Heart left ventricle (tissue), 16 donors: Measurements from ENCODE around the gene ABTB2. TPM values are rescaled to one million over a fixed set of nuclear protein-coding genes. Genes with fewer than 3 reads are reported as not detected.

Experiments
- ATAC-seq, 4 donors: fragments of 200-7000 bp; cut with Tn5 transposase; one replicate each; pipeline ENCODE4 v1.9.1; 2020 to 2022; ENCODE audit warnings: moderate library complexity in 4 of 4, mild to moderate bottlenecking in 3 of 4, moderate number of reproducible peaks in 1 of 4
- DNase-seq, 5 donors: peaks; one replicate each; pipeline ENCODE4 v3.0.0-alpha.2; 2020
- H3K27ac ChIP-seq, 12 donors: fragments of 200-600 bp; sonication (generic) in 4 of 12; one replicate each; pipeline versions ENCODE4 v1.5.0 to v1.8.0; 2016 to 2022; ENCODE audit warnings: mild to moderate bottlenecking in 2 of 12
- H3K27me3 ChIP-seq, 9 donors: fragments of 200-600 bp; sonication (generic) in 2 of 9; one replicate each; pipeline versions ENCODE4 v1.5.1 to v1.8.0; 2016 to 2022; ENCODE audit warnings: mild to moderate bottlenecking in 3 of 9
- H3K36me3 ChIP-seq, 9 donors: fragments of 200-600 bp; sonication (generic) in 2 of 9; one replicate each; pipeline versions ENCODE4 v1.5.0 to v1.8.0; 2018 to 2022; ENCODE audit warnings: mild to moderate bottlenecking in 2 of 9
- H3K4me1 ChIP-seq, 12 donors: fragments of 200-600 bp; sonication (generic) in 4 of 12; one replicate each; pipeline versions ENCODE4 v1.5.0 to v1.8.0; 2016 to 2022; ENCODE audit warnings: mild to moderate bottlenecking in 3 of 12
- H3K4me3 ChIP-seq, 12 donors: fragments of 200-600 bp; sonication (generic) in 4 of 12; one replicate each; pipeline versions ENCODE4 v1.5.0 to v1.8.0; 2017 to 2022; ENCODE audit warnings: mild to moderate bottlenecking in 9 of 12, moderate library complexity in 4 of 12
- H3K9me3 ChIP-seq, 12 donors: fragments of 200-600 bp; sonication (generic) in 4 of 12; one replicate each; pipeline versions ENCODE4 v1.5.0 to v1.8.0; 2016 to 2022; ENCODE audit warnings: mild to moderate bottlenecking in 1 of 12
- CTCF ChIP-seq, 12 donors: fragments of 200-600 bp; sonication (generic) in 4 of 12; IDR thresholded peaks; one replicate each; pipeline versions ENCODE4 v1.5.0 to v1.8.0; 2018 to 2022; ENCODE audit warnings: antibody characterized with exemption in 12 of 12, mild to moderate bottlenecking in 5 of 12
- POLR2A ChIP-seq, 2 donors: fragments of 450-650 bp; IDR thresholded peaks; one replicate each; pipeline ENCODE4 v1.6.1; 2017; ENCODE audit warnings: antibody characterized with exemption in 2 of 2, mild to moderate bottlenecking in 2 of 2, moderate library complexity in 2 of 2
- WGBS, 4 donors: extraction: QIAGEN DNeasy Blood & Tissue Kit in 2 of 4; methylation state at CpG; one replicate each; pipeline versions ENCODE4 v1.1.5 to v1.1.7; 2013 to 2018; 5-methylcytosine and 5-hydroxymethylcytosine counted together
- intact Hi-C, 10 donors: fragments of 100-400 bp; cut with DNase I; formaldehyde crosslinking; loops; one replicate each; pipeline versions ENCODE4 v1.11.1 to v1.14.2; 2022
- polyA plus RNA-seq, 2 donors: library from polyadenylated mRNA; stranded (reverse); fragments of 200-250 nt; gene quantifications; one replicate each; pipeline ENCODE4 v1.2.3, GENCODE V29; 2013
- total RNA-seq, 9 donors: library from RNA; depleted of rRNA in 2 of 9; stranded (reverse); fragments of >200 nt in 2 of 9; fragmentation: NEBNext Ultra II Directional in 3 of 9; extraction: Animal tissue kit (Norgen Biotek cat#: 25700) in 3 of 9; gene quantifications; one replicate each; pipeline versions ENCODE4 v1.1.0 to v1.2.4, GENCODE V29; 2016 to 2023
- donor health status: ischemic (EF 13 %, LVEDD 7.1; RV severe dilation, severe dysfunction).
- donor health status: healthy with polysubstance abuse.
- donor health status: DM: no; HTN: yes; CAD: no.
- donor health status: DM: no; HTN: no; CAD: no.
- donor health status: ischemic (EF 25% LVEDD 6.9; RV normal size, moderate dysfunction).
- donor health status: ischemic (EF 25% LVEDD 5.7; RV mildly dilated, moderate dysfunction).
- donor health status: healthy.
- donor health status: DM: yes; HTN: yes; CAD: no.
- donor health status: ischemic (EF 35%, LVEDD 5.7; RV mildly dilated, moderate dysfunction).
- donor health status: nonischemic (EF 11% LVEDD 7.7; RV severe dilation, severe dysfunction).
- donor health status: DM: yes; HTN: yes; CAD: no.
- donor health status: PGD.
- donor health status: ischemic (EF 29% LVEDD 5.4; RV normal size, mild dysfunction).
- donor health status: nonischemic (EF 23%, LVEDD 6.1; RV moderate dilation, normal function).

The ABTB2 gene
- total and polyA plus RNA-seq, 11 donors = 3.3 to 27.1 (median 12.5) TPM

GRCh38 chr11:34305780-34306179 lies 52.0 kb downstream of the ABTB2 start:
- Histone ChIP-seq H3K9me3 (no peaks in the 10 kb centered on the region), H3K4me3 (no peak overlapping the region), H3K4me1 (peaks cover 0 to 46% (median 22%) of the 10 kb centered on the region in 12 donors), H3K27me3 (no peaks in the 10 kb centered on the region), H3K27ac (no peak overlapping the region), H3K36me3 (no peaks in the 10 kb centered on the region)
- no peak for ATAC-seq
- 73 to 87% (median 79%) methylated on average over 1 of the region's 1 CpG for WGBS, 4 donors
- intact Hi-C loops = no loop called here
- no peak for TF ChIP-seq POLR2A (IDR thresholded peaks at IDR 0.05)
- no peak for TF ChIP-seq CTCF (IDR thresholded peaks at IDR 0.05)
- no peak for DNase-seq

- H3K4me1 ChIP-seq = peaks cover 0 to 41% (median 22%) of the 10 kb centered on the region in 12 donors
- H3K36me3 ChIP-seq = no peaks in the 10 kb centered on the region
- WGBS, 4 donors = 83 to 88% (median 87%) methylated on average over 7 of the region's 7 CpGs
- DNase-seq = no peak
- H3K9me3 ChIP-seq = no peaks in the 10 kb centered on the region
- H3K27ac ChIP-seq = no peak overlapping the region
- no peak overlapping the region for H3K4me3 ChIP-seq
- intact Hi-C loops = no loop called here
- TF ChIP-seq POLR2A (IDR thresholded peaks at IDR 0.05) (no peak), CTCF (IDR thresholded peaks at IDR 0.05) (no peak)
- no peaks in the 10 kb centered on the region for H3K27me3 ChIP-seq
- no peak for ATAC-seq
These were observed 52.6 kb downstream of the ABTB2 start for GRCh38 chr11:34305193-34305592.

GRCh38 chr11:34303028-34303570 lies 54.7 kb downstream of the ABTB2 start:
- Histone ChIP-seq H3K4me3 (no peak overlapping the region), H3K27me3 (no peaks in the 10 kb centered on the region), H3K27ac (no peak overlapping the region), H3K4me1 (peaks cover 0 to 24% (median 10%) of the 10 kb centered on the region in 12 donors), H3K36me3 (no peaks in the 10 kb centered on the region), H3K9me3 (no peaks in the 10 kb centered on the region)
- no peak for DNase-seq
- peak in 1 of 4 donors; percentile 21 for ATAC-seq
- WGBS, 4 donors = 64 to 76% (median 65%) methylated on average over 4 of the region's 4 CpGs
- no peak for TF ChIP-seq CTCF (IDR thresholded peaks at IDR 0.05)
- no peak for TF ChIP-seq POLR2A (IDR thresholded peaks at IDR 0.05)
- intact Hi-C loops = no loop called here

GRCh38 chr11:34302046-34302921 lies 55.5 kb downstream of the ABTB2 start:
- Histone ChIP-seq H3K9me3 (no peaks in the 10 kb centered on the region), H3K36me3 (no peaks in the 10 kb centered on the region), H3K27ac (peak overlapping the region in 1 of 12 donors; percentile 19), H3K27me3 (no peaks in the 10 kb centered on the region), H3K4me3 (no peak overlapping the region), H3K4me1 (peaks cover 0 to 24% (median 10%) of the 10 kb centered on the region in 12 donors)
- TF ChIP-seq CTCF (IDR thresholded peaks at IDR 0.05) (no peak), POLR2A (IDR thresholded peaks at IDR 0.05) (no peak)
- no peak for DNase-seq
- intact Hi-C loops = no loop called here
- ATAC-seq = peak in 2 of 4 donors; percentile 19 to 25
- 64 to 86% (median 71%) methylated on average over 4 of the region's 4 CpGs for WGBS, 4 donors
